ENCODE results near the gene PRRG3.

GRCh38 chrX:151746502-151746901 lies 51.2 kb downstream of the PRRG3 start:
- TF ChIP-seq SMAD3 (CRISPR knock-in tag; IDR thresholded peaks at IDR 0.05; ENCODE audit: borderline replicate concordance) (no peak), ZNF219 (CRISPR knock-in tag; IDR thresholded peaks at IDR 0.05; ENCODE audit: borderline replicate concordance) (no peak), CTCF (IDR thresholded peaks at IDR 0.05) (no peak)

All from WTC11 (cell line).